GM19328 (cell line): Measurements from ENCODE around the gene ATN1.

ENCODE experiments used
- ATAC-seq: cut with Tn5 transposase; IDR thresholded peaks from one replicate; pipeline ENCODE4 v1.9.1; 2021; ENCODE audit warnings: mild to moderate bottlenecking, moderate library complexity; ENCODE audit not compliant: unreplicated experiment

Gene ATN1

GRCh38 chr12:6970096-6970527, 42.4 kb downstream of the ATN1 start:
- ATAC-seq = peak; percentile 33

DNA sequence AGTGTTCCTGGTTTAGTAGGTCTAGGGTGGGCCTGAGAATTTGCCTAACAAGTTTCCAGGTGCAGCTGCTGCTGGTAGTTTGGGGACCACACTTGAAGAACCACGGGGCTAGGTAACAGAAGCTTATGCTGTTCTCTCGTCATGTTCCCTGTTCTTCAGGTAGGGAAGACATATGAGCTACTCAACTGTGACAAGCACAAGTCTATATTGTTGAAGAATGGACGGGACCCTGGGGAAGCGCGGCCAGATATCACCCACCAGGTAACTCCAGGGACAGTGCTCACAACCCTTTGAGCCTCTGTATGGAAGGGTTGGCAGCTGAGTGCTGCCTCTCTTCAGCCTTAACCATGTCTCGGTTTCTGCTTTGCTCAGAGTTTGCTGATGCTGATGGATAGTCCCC, 46.4 kb downstream of the ATN1 start:
- ATAC-seq = no peak

DNA sequence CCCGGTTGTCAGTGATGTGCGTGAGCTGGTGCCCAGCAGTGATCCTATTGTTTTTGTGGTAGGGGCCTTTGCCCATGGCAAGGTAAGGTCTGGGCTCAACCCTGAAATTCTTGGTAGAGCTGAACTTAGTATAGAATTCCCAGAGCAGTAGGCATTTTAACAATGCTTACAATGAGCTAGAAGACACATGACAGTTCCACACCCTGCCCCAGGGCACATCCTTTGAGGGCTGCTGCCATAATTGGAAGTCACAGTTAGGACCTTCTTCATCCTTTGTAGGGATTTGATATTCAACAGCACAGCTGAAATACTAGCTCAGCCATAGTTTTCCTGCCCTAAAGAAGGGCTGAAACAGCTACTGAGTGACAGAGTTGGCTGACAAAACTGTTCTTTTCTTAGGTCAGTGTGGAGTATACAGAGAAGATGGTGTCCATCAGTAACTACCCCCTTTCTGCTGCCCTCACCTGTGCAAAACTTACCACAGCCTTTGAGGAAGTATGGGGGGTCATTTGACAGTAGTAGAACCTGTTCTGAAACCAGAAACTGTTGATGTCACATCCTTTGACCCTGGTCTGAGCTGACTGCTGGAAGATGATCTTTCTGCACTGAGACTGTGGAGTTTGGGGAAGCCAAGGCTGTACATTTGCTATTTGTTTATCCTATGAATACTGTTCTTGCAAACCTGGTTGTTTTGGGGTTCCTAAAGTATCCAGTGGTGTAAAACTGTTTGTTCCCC, 47.7 kb downstream of the ATN1 start:
- ATAC-seq = no peak

GRCh38 chr12:6977653-6978052, 49.9 kb downstream of the ATN1 start:
- no peak for ATAC-seq

DNA sequence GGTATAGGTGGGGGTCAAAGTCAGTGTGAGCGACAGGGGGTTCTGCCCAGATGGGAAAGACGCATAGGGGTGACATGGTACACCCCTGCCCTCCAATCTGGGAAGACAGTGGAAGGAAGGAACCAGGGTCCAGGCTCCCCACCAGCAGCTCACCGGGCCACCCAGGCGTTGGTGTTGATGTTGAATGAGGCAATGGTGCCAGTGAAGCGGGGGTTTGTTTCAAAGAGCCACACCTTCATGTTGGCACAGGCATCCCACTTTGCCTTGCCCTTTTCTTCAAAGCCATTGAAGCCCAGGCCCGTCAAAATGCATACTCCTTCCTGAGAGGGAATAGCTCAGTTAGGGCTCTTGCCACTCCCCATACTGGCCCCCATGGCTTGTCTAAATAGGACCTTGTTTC, 50.4 kb downstream of the ATN1 start:
- no peak for ATAC-seq

DNA sequence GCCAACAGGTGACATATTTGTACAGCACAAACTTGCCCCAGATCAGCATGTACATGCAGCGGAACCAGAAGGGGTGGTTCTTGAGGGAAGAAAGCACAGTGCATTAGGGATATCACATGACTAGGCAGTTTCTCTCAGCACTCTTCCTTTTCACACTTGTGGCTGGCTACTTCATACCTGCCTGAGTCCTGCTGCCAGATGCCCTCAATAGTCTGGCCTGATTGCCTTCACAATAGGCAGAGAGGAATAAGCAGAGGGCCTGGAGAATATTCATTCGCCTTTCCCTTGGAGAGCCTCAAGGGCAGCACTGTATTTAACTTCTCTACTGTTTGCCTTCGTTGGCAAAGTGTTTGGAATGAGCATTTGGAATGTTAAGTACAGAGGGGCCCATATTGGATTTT, 50.9 kb downstream of the ATN1 start:
- ATAC-seq = no peak

GRCh38 chr12:6979021-6979420, 51.3 kb downstream of the ATN1 start:
- no peak for ATAC-seq

GRCh38 chr12:6979453-6979852, 51.7 kb downstream of the ATN1 start:
- ATAC-seq = no peak

- ATAC-seq = no peak
Observed at GRCh38 chr12:6980075-6980474, 52.3 kb downstream of the ATN1 start.

GRCh38 chr12:6980740-6981139, 53.0 kb downstream of the ATN1 start:
- ATAC-seq = no peak

- ATAC-seq = no peak
Observed at GRCh38 chr12:6981152-6982052, 53.6 kb downstream of the ATN1 start.

DNA sequence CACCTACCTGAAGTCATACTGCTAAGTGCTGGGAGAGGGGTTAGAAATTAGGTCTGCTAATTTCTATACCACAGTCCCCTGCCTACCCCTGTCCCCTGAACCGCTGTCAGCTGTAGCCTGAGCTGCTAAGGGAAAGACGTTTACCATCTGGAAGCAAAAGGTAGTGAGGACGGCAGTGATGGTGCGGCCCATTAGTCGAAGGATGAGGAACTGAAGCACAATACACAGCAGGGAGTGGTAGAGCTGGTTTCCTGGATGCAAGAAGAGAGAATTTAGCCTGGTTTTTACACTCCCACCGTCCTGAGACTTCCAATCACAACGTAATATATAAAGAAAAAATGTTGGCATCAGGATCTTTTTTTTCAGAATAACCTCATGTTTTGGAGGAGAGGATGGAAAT, 54.8 kb downstream of the ATN1 start:
- ATAC-seq = no peak

GRCh38 chr12:6987956-6988553, 60.3 kb downstream of the ATN1 start:
- no peak for ATAC-seq
